Smooth muscle cell (in vitro differentiated cells): ENCODE measurements around the gene ANKRD39. TPM values are rescaled to one million over a fixed set of nuclear protein-coding genes. Genes with fewer than 3 reads are reported as not detected.

ENCODE experiments used
- DNase-seq: peaks from one replicate; lab custom pipeline; 2025; ENCODE audit not compliant: unreplicated experiment; lab: John Stamatoyannopoulos, UW
- H2AFZ ChIP-seq: fragments of 200-600 bp; sonication (generic); 2 replicates; pipeline ENCODE4 v1.6.0; 2016; ENCODE audit warnings: antibody characterized with exemption, low read depth, mild to moderate bottlenecking
- H3F3A ChIP-seq: fragments of 200-600 bp; sonication (generic); 2 replicates; pipeline ENCODE4 v1.6.0; 2017; ENCODE audit warnings: antibody characterized with exemption, low read depth
- H3K27ac ChIP-seq: fragments of 200-600 bp; sonication (generic); 2 replicates; pipeline ENCODE4 v1.5.1; 2016; ENCODE audit warnings: low read depth, mild to moderate bottlenecking
- H3K27me3 ChIP-seq: fragments of 200-600 bp; sonication (generic); 2 replicates; pipeline ENCODE4 v1.6.1; 2016; ENCODE audit warnings: low read depth, mild to moderate bottlenecking
- H3K36me3 ChIP-seq: fragments of 200-600 bp; sonication (generic); 2 replicates; pipeline ENCODE4 v1.5.1; 2016; ENCODE audit warnings: low read depth
- H3K4me1 ChIP-seq: fragments of 200-600 bp; sonication (generic); 2 replicates; pipeline ENCODE4 v1.5.1; 2016; ENCODE audit warnings: low read depth
- H3K4me2 ChIP-seq: fragments of 200-600 bp; sonication (generic); 2 replicates; pipeline ENCODE4 v1.6.0; 2016; ENCODE audit warnings: mild to moderate bottlenecking
- H3K4me3 ChIP-seq: fragments of 200-600 bp; sonication (generic); 2 replicates; pipeline ENCODE4 v1.5.1; 2016; ENCODE audit warnings: mild to moderate bottlenecking
- H3K79me2 ChIP-seq: fragments of 200-600 bp; sonication (generic); 2 replicates; pipeline ENCODE4 v1.6.0; 2016; ENCODE audit warnings: low read depth, mild to moderate bottlenecking
- H3K9ac ChIP-seq: fragments of 200-600 bp; sonication (generic); 2 replicates; pipeline ENCODE4 v1.6.0; 2016; ENCODE audit warnings: low read depth
- H3K9me3 ChIP-seq: fragments of 200-600 bp; sonication (generic); replicated peaks from 2 replicates; pipeline ENCODE4 v1.5.1; 2016; ENCODE audit warnings: low read depth
- H4K20me1 ChIP-seq: fragments of 200-600 bp; sonication (generic); 2 replicates; pipeline ENCODE4 v1.6.0; 2016; ENCODE audit warnings: low read depth
- CTCF ChIP-seq: fragments of 200-600 bp; sonication (generic); IDR thresholded peaks from 2 replicates; pipeline ENCODE4 v1.5.1; 2017; ENCODE audit warnings: borderline replicate concordance, mild to moderate bottlenecking, antibody characterized with exemption; ENCODE audit not compliant: insufficient read depth, poor library complexity, severe bottlenecking
- WGBS: methylation state at CpG from one replicate; pipeline ENCODE4 v1.1.7; 2016; ENCODE audit warnings: low lambda C conversion rate; 5-methylcytosine and 5-hydroxymethylcytosine counted together
- polyA plus RNA-seq: library from polyadenylated mRNA; unstranded; fragments of >200 nt; fragmentation: Nextera tagmentation; extraction: Ambion mirVana; gene quantifications from 2 replicates; pipeline ENCODE4 v1.2.1, GENCODE V29; 2016
- total RNA-seq: library from RNA; depleted of rRNA; stranded (reverse); fragments of >200 nt; gene quantifications from 2 replicates; pipeline ENCODE4 v1.2.3, GENCODE V29; 2014

The ANKRD39 gene
- total and polyA plus RNA-seq, 2 experiments from 2014 or later = 7.9 to 16.5 TPM

GRCh38 chr2:96802721-96803120 is 55.1 kb downstream of the ANKRD39 start:
- Histone ChIP-seq H3K9me3 (no peaks in the 10 kb centered on the region), H3K9ac (no peak overlapping the region), H3K27me3 (no peaks in the 10 kb centered on the region), H3F3A (no peaks in the 10 kb centered on the region), H3K4me3 (no peak overlapping the region), H3K27ac (no peak overlapping the region), H3K4me1 (peaks cover 3% of the 10 kb centered on the region), H3K4me2 (no peak overlapping the region), H3K36me3 (no peaks in the 10 kb centered on the region), H2AFZ (no peak overlapping the region), H3K79me2 (no peaks in the 10 kb centered on the region), H4K20me1 (no peaks in the 10 kb centered on the region)
- 100% methylated on average over 7 of the region's 7 CpGs for WGBS
- DNase-seq = no peak
- no peak for TF ChIP-seq CTCF

GRCh38 chr2:96801786-96802595 is 55.8 kb downstream of the ANKRD39 start:
- H3K9ac ChIP-seq = no peak overlapping the region

GRCh38 chr2:96801005-96801785 is 56.6 kb downstream of the ANKRD39 start:
- no peak overlapping the region for H3K9ac ChIP-seq
- DNase-seq = no peak

More at GRCh38 chr2:96801786-96802595, 55.8 kb downstream of the ANKRD39 start:
- H3K4me3 ChIP-seq = no peak overlapping the region
- no peaks in the 10 kb centered on the region for H3K79me2 ChIP-seq
- H3K36me3 ChIP-seq = no peaks in the 10 kb centered on the region
- 92% methylated on average over 10 of the region's 10 CpGs for WGBS
- H2AFZ ChIP-seq = no peak overlapping the region
- TF ChIP-seq CTCF = no peak
- DNase-seq = no peak
- H3K9me3 ChIP-seq = no peaks in the 10 kb centered on the region
- H3K27me3 ChIP-seq = no peaks in the 10 kb centered on the region
- no peak overlapping the region for H3K4me2 ChIP-seq
- H3K4me1 ChIP-seq = peaks cover 3% of the 10 kb centered on the region
- H3K27ac ChIP-seq = no peak overlapping the region
- H3F3A ChIP-seq = no peaks in the 10 kb centered on the region
- no peaks in the 10 kb centered on the region for H4K20me1 ChIP-seq

More at GRCh38 chr2:96801005-96801785, 56.6 kb downstream of the ANKRD39 start:
- no peaks in the 10 kb centered on the region for H3F3A ChIP-seq
- 68% methylated on average over 15 of the region's 15 CpGs for WGBS
- no peak overlapping the region for H2AFZ ChIP-seq
- H3K79me2 ChIP-seq = no peaks in the 10 kb centered on the region
- H3K4me2 ChIP-seq = no peak overlapping the region
- H3K9me3 ChIP-seq = no peaks in the 10 kb centered on the region
- H4K20me1 ChIP-seq = no peaks in the 10 kb centered on the region
- no peak overlapping the region for H3K4me3 ChIP-seq
- no peak overlapping the region for H3K27ac ChIP-seq
- H3K27me3 ChIP-seq = no peaks in the 10 kb centered on the region
- H3K4me1 ChIP-seq = peaks cover 3% of the 10 kb centered on the region
- peak; percentile 58 for TF ChIP-seq CTCF
- H3K36me3 ChIP-seq = no peaks in the 10 kb centered on the region
